SK-N-SH treated with all-trans-retinoic acid at 6 μM for 48 hours (cell line): Measurements from ENCODE around the gene MYH9.
"Not testable (repeated sequence)": the region's sequence is repeated elsewhere in the genome, so short reads cannot be mapped to it uniquely, and the experiment has no call there.

Experiments
- CSRNP3 ChIP-seq: fragments of 250-450 bp; sonication (Bioruptor Pico); IDR thresholded peaks from 2 replicates; pipeline ENCODE4 v1.5.1; 2021; ENCODE audit warnings: mild to moderate bottlenecking, moderate library complexity
- OSR1 ChIP-seq: fragments of 250-450 bp; sonication (Bioruptor Pico); IDR thresholded peaks from 2 replicates; pipeline ENCODE4 v1.8.0; 2022; ENCODE audit warnings: moderate library complexity, mild to moderate bottlenecking, inconsistent platforms
- PATZ1 ChIP-seq: fragments of 250-450 bp; sonication (Bioruptor Pico); IDR thresholded peaks from 2 replicates; pipeline ENCODE4 v1.8.0; 2020; ENCODE audit warnings: mild to moderate bottlenecking, moderate library complexity, borderline replicate concordance
- TCF4 ChIP-seq: fragments of 250-450 bp; sonication (Bioruptor Pico); IDR thresholded peaks from 2 replicates; pipeline ENCODE4 v1.8.0; 2021; ENCODE audit warnings: mild to moderate bottlenecking, moderate library complexity, borderline replicate concordance
- ZNF565 ChIP-seq: fragments of 450-650 bp; formaldehyde crosslinking; conservative IDR thresholded peaks from 2 replicates; pipeline ENCODE4 v1.5.0; 2020; ENCODE audit warnings: low read depth, mild to moderate bottlenecking, moderate library complexity

- not testable (repeated sequence) for TF ChIP-seq PATZ1 (CRISPR knock-in tag); TCF4 (CRISPR knock-in tag); ZNF565 (CRISPR knock-in tag); OSR1; CSRNP3 (CRISPR knock-in tag)
These were observed 124.5 kb downstream of the MYH9 start for GRCh38 chr22:36263216-36263673.
